ENCODE measurements around the gene FHL2.

FHL2 gene

GRCh38 chr2:105377871-105378270 is 21.0 kb downstream of the FHL2 start:
- DNase-seq, result no peak

GRCh38 chr2:105376789-105377240 is 22.0 kb downstream of the FHL2 start:
- DNase-seq, result no peak

GRCh38 chr2:105376010-105376409 is 22.8 kb downstream of the FHL2 start:
- no peak for DNase-seq

GRCh38 chr2:105375001-105375561 is 23.8 kb downstream of the FHL2 start:
- DNase-seq, result no peak

GRCh38 chr2:105373895-105374401 is 24.9 kb downstream of the FHL2 start:
- no peak for DNase-seq

- no peak for DNase-seq
These were observed 25.5 kb downstream of the FHL2 start for GRCh38 chr2:105373344-105373781.

GRCh38 chr2:105371810-105372209 is 27.0 kb downstream of the FHL2 start:
- no peak for DNase-seq

GRCh38 chr2:105371156-105371555 is 27.7 kb downstream of the FHL2 start:
- DNase-seq, result no peak

GRCh38 chr2:105369777-105370690 is 28.8 kb downstream of the FHL2 start:
- peak; percentile 93 for DNase-seq

- no peak for DNase-seq
These were observed 30.0 kb downstream of the FHL2 start for GRCh38 chr2:105368759-105369408.

- DNase-seq, result no peak
These were observed 33.6 kb downstream of the FHL2 start for GRCh38 chr2:105365206-105365605.

- no peak for DNase-seq
These were observed 34.3 kb downstream of the FHL2 start for GRCh38 chr2:105364436-105365139.

- no peak for DNase-seq
These were observed 35.8 kb downstream of the FHL2 start for GRCh38 chr2:105362862-105363591.

- peak; percentile 43 for DNase-seq
These were observed 37.6 kb downstream of the FHL2 start for GRCh38 chr2:105361102-105361889.

- no peak for DNase-seq
These were observed 40.3 kb downstream of the FHL2 start for GRCh38 chr2:105358593-105358992.

- DNase-seq, result no peak
These were observed 41.7 kb downstream of the FHL2 start for GRCh38 chr2:105357122-105357521.

- no peak for DNase-seq
These were observed 54.0 kb downstream of the FHL2 start for GRCh38 chr2:105344704-105345345.

- DNase-seq, result no peak
These were observed 59.4 kb downstream of the FHL2 start for GRCh38 chr2:105339414-105339813.

- DNase-seq, result no peak
These were observed 60.8 kb downstream of the FHL2 start for GRCh38 chr2:105338020-105338385.

GRCh38 chr2:105337122-105338019 is 61.5 kb downstream of the FHL2 start, which contains the start of gene C2orf49:
TSS of gene C2orf49 (plus strand) at chr2:105337540. CDS start at chr2:105337588, 48 bp downstream.
- DNase-seq, result peak; percentile 93
